ENCODE results near the gene SERTAD1.

The SERTAD1 gene

DNA sequence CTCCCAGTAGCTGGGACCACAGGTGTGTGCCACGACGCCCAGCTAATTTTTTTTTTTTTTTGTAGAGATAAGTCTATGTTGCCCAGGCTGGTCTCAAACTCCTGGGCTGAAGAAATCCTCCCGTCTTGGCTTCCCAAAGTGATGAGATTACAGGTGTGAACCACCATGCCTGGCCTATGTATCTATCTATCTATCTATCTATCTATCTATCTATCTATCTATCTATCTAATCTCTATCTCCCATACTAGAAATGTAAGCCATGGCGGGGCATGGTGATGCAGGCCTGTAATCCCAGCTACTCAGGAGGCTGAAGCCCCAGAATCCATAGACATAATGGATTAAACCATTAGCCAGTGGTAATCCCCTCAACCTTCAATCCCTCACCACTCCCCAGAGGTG, 24.9 kb upstream of the SERTAD1 start:
- Histone ChIP-seq H3K4me1 (ENCODE audit: control insufficient read depth, insufficient read depth, low read length) (peaks cover 13% of the 10 kb centered on the region), H3K4me3 (ENCODE audit: low read depth, low read length) (no peak overlapping the region), H3K36me3 (ENCODE audit: control insufficient read depth, insufficient read depth, low read length) (peaks cover 5% of the 10 kb centered on the region), H3K27me3 (ENCODE audit: control insufficient read depth, insufficient read depth, low read length) (no peaks in the 10 kb centered on the region), H3K9ac (ENCODE audit: low read length) (no peak overlapping the region), H3K9me3 (ENCODE audit: control insufficient read depth, insufficient read depth, low read depth, low read length) (no peaks in the 10 kb centered on the region), H3K27ac (ENCODE audit: low read depth, low read length) (no peak overlapping the region)

- Histone ChIP-seq H3K36me3 (ENCODE audit: control insufficient read depth, insufficient read depth, low read length) (peaks cover 5% of the 10 kb centered on the region), H3K27ac (ENCODE audit: low read depth, low read length) (no peak overlapping the region), H3K4me1 (ENCODE audit: control insufficient read depth, insufficient read depth, low read length) (peaks cover 16% of the 10 kb centered on the region), H3K4me3 (ENCODE audit: low read depth, low read length) (no peak overlapping the region), H3K9me3 (ENCODE audit: control insufficient read depth, insufficient read depth, low read depth, low read length) (no peaks in the 10 kb centered on the region), H3K27me3 (ENCODE audit: control insufficient read depth, insufficient read depth, low read length) (no peaks in the 10 kb centered on the region), H3K9ac (ENCODE audit: low read length) (no peak overlapping the region)
These were observed 23.7 kb upstream of the SERTAD1 start for GRCh38 chr19:40449506-40449905.

DNA sequence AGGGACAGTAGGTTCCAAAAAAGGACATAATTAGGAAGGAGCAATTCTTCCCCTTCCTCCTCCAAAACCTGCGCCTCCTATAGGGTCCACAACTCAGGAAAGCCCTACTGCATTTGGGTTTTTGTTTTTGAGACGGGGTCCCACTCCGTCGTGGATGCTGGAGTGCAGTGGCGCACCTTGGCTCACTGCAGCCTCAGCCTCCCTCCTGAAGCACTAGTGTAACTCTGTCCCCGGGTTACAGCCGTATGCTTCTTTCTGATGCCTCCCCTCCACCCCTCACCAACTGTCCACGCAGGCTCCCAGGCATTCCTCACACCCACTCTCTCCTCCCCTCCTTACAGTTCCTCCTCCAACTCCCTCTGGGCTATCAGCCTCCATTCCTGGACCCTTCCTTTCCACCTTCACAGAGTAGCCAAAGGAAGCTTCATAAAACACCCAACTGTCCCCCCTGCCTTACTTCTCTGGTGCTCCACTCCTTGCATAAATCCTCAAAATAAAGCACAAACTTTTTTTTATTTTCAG, 20.5 kb upstream of the SERTAD1 start:
- Histone ChIP-seq H3K9me3 (ENCODE audit: control insufficient read depth, insufficient read depth, low read depth, low read length) (no peaks in the 10 kb centered on the region), H3K27me3 (ENCODE audit: control insufficient read depth, insufficient read depth, low read length) (no peaks in the 10 kb centered on the region), H3K36me3 (ENCODE audit: control insufficient read depth, insufficient read depth, low read length) (peaks cover 14% of the 10 kb centered on the region), H3K4me3 (ENCODE audit: low read depth, low read length) (no peak overlapping the region), H3K27ac (ENCODE audit: low read depth, low read length) (no peak overlapping the region), H3K9ac (ENCODE audit: low read length) (peak overlapping the region; percentile 12), H3K4me1 (ENCODE audit: control insufficient read depth, insufficient read depth, low read length) (peaks cover 24% of the 10 kb centered on the region)

GRCh38 chr19:40445780-40446262, 20.0 kb upstream of the SERTAD1 start:
- Histone ChIP-seq H3K9me3 (ENCODE audit: control insufficient read depth, insufficient read depth, low read depth, low read length) (no peaks in the 10 kb centered on the region), H3K27me3 (ENCODE audit: control insufficient read depth, insufficient read depth, low read length) (no peaks in the 10 kb centered on the region), H3K27ac (ENCODE audit: low read depth, low read length) (no peak overlapping the region), H3K4me1 (ENCODE audit: control insufficient read depth, insufficient read depth, low read length) (peaks cover 20% of the 10 kb centered on the region), H3K9ac (ENCODE audit: low read length) (peak overlapping the region; percentile 31), H3K36me3 (ENCODE audit: control insufficient read depth, insufficient read depth, low read length) (peaks cover 19% of the 10 kb centered on the region), H3K4me3 (ENCODE audit: low read depth, low read length) (no peak overlapping the region)

DNA sequence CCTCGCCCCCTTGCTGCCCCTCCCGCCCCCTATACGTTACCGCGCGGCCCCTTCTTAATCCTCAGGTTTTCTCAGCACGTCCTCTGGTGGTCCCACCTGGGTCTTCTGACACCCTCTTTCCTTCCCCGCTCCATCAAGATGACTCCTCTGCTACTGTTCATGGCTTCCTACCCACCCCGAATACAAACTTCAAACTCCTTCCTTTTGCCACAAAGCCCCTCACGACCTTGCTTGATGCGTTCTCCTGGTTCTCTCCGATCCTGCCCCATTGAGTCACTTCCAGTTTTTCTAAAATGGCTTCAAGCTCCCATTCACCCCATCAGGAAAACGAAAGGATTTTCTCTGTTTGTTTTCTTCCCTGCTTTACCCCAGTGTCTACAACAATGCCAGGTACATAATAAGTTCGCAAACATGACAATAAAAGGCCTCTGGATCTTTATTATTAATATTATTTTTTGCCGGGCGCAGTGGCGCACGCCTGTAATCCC, 19.1 kb upstream of the SERTAD1 start:
- H3K9me3 ChIP-seq (ENCODE audit: control insufficient read depth, insufficient read depth, low read depth, low read length), result no peaks in the 10 kb centered on the region
- peak overlapping the region; percentile 15; the same call in 1 of the 2 replicates for H3K27ac ChIP-seq (ENCODE audit: low read depth, low read length)
- peak overlapping the region; percentile 41 for H3K9ac ChIP-seq (ENCODE audit: low read length)
- no peaks in the 10 kb centered on the region for H3K27me3 ChIP-seq (ENCODE audit: control insufficient read depth, insufficient read depth, low read length)
- peak overlapping the region; percentile 97 for H3K4me3 ChIP-seq (ENCODE audit: low read depth, low read length)
- H3K4me1 ChIP-seq (ENCODE audit: control insufficient read depth, insufficient read depth, low read length), result peaks cover 20% of the 10 kb centered on the region
- peaks cover 27% of the 10 kb centered on the region for H3K36me3 ChIP-seq (ENCODE audit: control insufficient read depth, insufficient read depth, low read length)

GRCh38 chr19:40444000-40444824, 18.4 kb upstream of the SERTAD1 start, which contains the start of gene SERTAD3:
SERTAD3 (minus strand) TSS chr19:40444335; CDS start chr19:40442080, 2,255 bp downstream.
- peak within 1 kb of the TSS; percentile 97 for H3K4me3 ChIP-seq (ENCODE audit: low read depth, low read length)
- H3K36me3 ChIP-seq (ENCODE audit: control insufficient read depth, insufficient read depth, low read length), result peaks cover 27% of the 10 kb centered on the region
- H3K27me3 ChIP-seq (ENCODE audit: control insufficient read depth, insufficient read depth, low read length), result no peaks in the 10 kb centered on the region
- H3K9me3 ChIP-seq (ENCODE audit: control insufficient read depth, insufficient read depth, low read depth, low read length), result no peaks in the 10 kb centered on the region
- H3K4me1 ChIP-seq (ENCODE audit: control insufficient read depth, insufficient read depth, low read length), result peaks cover 20% of the 10 kb centered on the region
- H3K9ac ChIP-seq (ENCODE audit: low read length), result peak within 1 kb of the TSS; percentile 94
- peak within 1 kb of the TSS; percentile 72 for H3K27ac ChIP-seq (ENCODE audit: low read depth, low read length)

- Histone ChIP-seq H3K27me3 (ENCODE audit: control insufficient read depth, insufficient read depth, low read length) (no peaks in the 10 kb centered on the region), H3K4me1 (ENCODE audit: control insufficient read depth, insufficient read depth, low read length) (peaks cover 20% of the 10 kb centered on the region), H3K9ac (ENCODE audit: low read length) (peak overlapping the region; percentile 94), H3K36me3 (ENCODE audit: control insufficient read depth, insufficient read depth, low read length) (peaks cover 27% of the 10 kb centered on the region), H3K9me3 (ENCODE audit: control insufficient read depth, insufficient read depth, low read depth, low read length) (no peaks in the 10 kb centered on the region), H3K27ac (ENCODE audit: low read depth, low read length) (peak overlapping the region; percentile 72; the same call in 1 of the 2 replicates), H3K4me3 (ENCODE audit: low read depth, low read length) (peak overlapping the region; percentile 97)
These were observed 17.6 kb upstream of the SERTAD1 start for GRCh38 chr19:40443131-40443999.

DNA sequence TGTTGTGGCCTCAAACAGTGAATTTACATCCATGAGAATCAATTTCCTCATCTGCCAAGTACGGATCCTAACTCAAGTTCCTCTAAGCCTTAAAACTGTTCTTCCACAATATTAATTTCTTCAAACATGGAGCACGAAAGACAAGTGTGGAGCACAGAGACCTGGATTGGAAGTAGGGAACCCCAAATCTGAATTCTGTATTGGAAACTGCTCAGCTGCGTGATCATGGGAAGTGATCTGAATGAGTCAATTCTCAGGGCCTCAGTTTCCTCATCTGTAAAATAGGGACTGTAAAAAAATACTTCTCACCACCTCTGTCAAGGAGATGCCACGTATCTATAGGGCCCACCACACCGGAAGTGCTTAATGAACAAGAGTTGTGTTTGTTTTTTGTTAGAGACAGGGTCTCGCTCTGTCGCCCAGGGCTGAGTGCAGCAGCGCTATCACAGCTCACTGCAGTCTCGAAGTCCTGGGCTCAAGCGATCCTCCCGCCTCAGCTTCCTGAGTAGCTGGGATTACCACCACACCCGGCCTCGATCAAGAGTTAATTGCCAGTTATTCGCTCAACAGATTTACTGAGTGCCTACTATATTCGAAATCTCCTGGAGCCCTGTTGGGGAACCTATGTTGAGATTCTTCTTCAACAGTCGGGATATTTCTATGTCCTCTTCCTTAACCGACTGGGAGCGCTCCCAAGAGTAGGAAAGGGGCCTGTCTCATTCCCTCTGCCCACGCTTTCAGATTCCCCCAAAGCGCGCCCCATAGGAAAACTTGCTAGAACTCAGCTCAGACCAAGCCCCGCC, 16.7 kb upstream of the SERTAD1 start:
- H3K27ac ChIP-seq (ENCODE audit: low read depth, low read length), result peak overlapping the region; percentile 52; the same call in 1 of the 2 replicates
- no peaks in the 10 kb centered on the region for H3K9me3 ChIP-seq (ENCODE audit: control insufficient read depth, insufficient read depth, low read depth, low read length)
- H3K36me3 ChIP-seq (ENCODE audit: control insufficient read depth, insufficient read depth, low read length), result peaks cover 22% of the 10 kb centered on the region
- peak overlapping the region; percentile 63 for H3K9ac ChIP-seq (ENCODE audit: low read length)
- H3K27me3 ChIP-seq (ENCODE audit: control insufficient read depth, insufficient read depth, low read length), result no peaks in the 10 kb centered on the region
- peak overlapping the region; percentile 97 for H3K4me3 ChIP-seq (ENCODE audit: low read depth, low read length)
- H3K4me1 ChIP-seq (ENCODE audit: control insufficient read depth, insufficient read depth, low read length), result peaks cover 20% of the 10 kb centered on the region

DNA sequence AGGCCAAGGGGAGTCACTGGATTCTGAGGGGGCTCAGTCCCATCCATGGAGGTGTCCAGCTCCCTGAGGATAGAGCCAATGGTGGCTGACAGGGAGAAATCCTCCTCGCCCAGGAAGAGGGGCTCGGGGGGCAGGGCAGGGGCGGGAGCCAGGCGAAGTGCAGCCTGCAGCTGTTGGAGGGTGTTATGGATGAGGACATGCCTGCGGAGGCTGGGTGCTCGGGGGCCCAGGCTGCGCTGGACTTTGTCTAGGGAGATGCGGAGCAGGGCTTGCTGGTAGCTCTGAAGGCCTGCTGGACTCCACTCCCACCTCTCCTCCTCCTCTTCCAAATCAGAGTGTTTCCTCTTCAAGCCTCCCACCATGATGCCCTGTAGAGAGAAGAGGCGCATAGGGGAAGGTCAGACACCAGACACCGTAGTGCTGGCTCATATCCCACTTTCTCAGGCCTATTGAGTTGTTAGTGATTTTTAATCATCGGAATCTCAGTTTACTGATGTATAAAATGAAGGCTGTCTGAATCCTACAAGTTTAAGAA, 16.0 kb upstream of the SERTAD1 start:
- Histone ChIP-seq H3K27me3 (ENCODE audit: control insufficient read depth, insufficient read depth, low read length) (no peaks in the 10 kb centered on the region), H3K9ac (ENCODE audit: low read length) (peak overlapping the region; percentile 63), H3K9me3 (ENCODE audit: control insufficient read depth, insufficient read depth, low read depth, low read length) (no peaks in the 10 kb centered on the region), H3K36me3 (ENCODE audit: control insufficient read depth, insufficient read depth, low read length) (peaks cover 22% of the 10 kb centered on the region), H3K27ac (ENCODE audit: low read depth, low read length) (no peak overlapping the region), H3K4me3 (ENCODE audit: low read depth, low read length) (peak overlapping the region; percentile 97; the same call in 1 of the 2 replicates), H3K4me1 (ENCODE audit: control insufficient read depth, insufficient read depth, low read length) (peaks cover 20% of the 10 kb centered on the region)

DNA sequence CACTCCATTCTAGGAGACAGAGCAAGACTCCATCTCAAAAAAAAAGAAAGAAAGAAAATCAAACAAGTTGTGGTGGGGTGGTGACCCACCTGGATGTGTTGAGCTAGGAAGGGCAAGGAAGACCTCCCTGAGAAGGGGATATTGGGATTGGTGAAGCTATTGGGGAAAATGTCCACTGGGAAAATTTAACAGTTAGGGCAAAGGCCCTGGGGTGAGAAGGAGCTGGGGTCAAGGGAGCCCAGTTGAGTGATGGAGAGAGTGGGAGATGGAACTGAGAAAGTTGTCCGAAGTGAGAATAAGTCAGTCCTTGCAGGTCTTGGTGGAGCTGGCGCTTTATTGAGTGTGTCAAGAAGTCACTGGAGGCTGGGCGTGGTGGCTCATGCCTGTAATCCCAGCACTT, 12.5 kb upstream of the SERTAD1 start:
- H3K9me3 ChIP-seq (ENCODE audit: control insufficient read depth, insufficient read depth, low read depth, low read length), result no peaks in the 10 kb centered on the region
- peaks cover 22% of the 10 kb centered on the region for H3K36me3 ChIP-seq (ENCODE audit: control insufficient read depth, insufficient read depth, low read length)
- H3K4me3 ChIP-seq (ENCODE audit: low read depth, low read length), result no peak overlapping the region
- H3K27ac ChIP-seq (ENCODE audit: low read depth, low read length), result no peak overlapping the region
- H3K27me3 ChIP-seq (ENCODE audit: control insufficient read depth, insufficient read depth, low read length), result no peaks in the 10 kb centered on the region
- peaks cover 14% of the 10 kb centered on the region for H3K4me1 ChIP-seq (ENCODE audit: control insufficient read depth, insufficient read depth, low read length)
- no peak overlapping the region for H3K9ac ChIP-seq (ENCODE audit: low read length)

All from HUES6 (cell line).